Measurements from ENCODE around the gene LRFN2.

Gene LRFN2

GRCh38 chr6:40349123-40349900 lies 237.9 kb downstream of the LRFN2 start:
- DNase-seq (ENCODE audit: low spot score), result no peak

DNA sequence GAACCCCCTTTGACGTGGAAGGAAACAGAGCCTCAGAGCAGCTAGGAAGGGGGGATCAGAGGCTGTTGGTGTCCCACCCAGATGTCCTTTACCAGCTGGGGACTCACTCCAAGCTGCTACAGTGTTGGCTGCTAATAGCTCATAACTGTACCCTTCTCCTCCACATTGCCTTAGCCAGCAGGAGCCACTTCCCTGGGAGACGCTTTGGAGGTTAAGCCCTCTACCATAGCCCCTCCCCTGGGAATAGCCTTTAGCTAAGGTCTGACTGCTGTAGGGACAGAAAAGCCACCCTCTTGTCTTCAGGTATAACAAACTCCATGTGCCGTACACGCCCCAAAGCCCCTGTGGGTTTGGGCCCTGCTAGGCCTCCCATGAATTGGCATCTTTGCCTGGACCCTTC lies 238.6 kb downstream of the LRFN2 start:
- no peak for DNase-seq (ENCODE audit: low spot score)

DNA sequence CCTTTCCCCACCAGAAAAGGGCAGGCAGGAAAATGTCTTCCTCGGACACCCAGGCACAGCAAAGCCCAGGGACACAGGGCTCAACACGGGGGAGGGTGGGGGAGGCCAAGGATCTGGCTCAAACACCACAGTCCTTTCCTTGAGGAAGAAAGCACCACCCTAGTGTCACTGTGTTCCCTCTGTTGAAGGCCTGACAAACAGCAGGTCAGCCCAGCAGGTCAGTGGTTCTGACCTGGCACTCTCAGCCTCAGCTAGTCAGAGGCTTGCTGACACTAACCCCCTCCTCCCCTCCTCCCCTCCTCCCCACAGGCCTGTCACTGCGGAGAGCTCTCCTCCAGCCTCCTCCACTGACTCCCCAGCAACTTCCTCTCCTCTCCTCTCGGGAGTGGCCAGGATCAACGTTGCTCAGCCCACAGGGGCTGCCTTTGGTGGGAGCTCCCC lies 239.6 kb downstream of the LRFN2 start:
- no peak for DNase-seq (ENCODE audit: low spot score)

GRCh38 chr6:40346246-40346645 lies 240.9 kb downstream of the LRFN2 start:
- no peak for DNase-seq (ENCODE audit: low spot score)

DNA sequence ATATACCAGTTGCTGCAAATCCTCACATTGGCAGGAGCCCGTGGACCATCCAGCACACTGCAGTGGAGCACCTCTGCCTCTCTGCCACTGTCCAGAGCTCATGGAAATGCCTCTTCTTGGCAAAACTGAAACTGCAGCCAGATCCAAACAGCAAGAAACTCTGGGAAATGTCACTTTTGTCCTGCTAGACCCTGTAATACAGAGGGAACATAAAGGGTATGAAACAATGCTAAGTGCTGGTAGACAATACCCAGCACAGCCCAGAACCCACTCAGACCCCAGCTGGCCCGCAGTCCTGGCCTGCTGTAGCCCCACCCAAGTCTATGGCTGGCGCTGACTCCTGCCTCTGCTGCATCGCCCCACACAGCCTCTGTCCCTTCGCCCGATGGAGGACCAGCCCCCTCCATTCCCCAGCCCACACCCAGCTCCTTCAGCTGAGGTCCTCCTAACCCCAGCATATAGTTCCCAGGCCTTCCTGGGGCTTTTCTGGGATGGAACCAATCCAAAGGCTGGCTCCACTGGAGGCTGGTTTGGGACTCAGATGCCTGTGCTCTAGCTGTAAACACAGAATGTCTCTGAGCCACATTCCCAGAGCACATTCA lies 242.5 kb downstream of the LRFN2 start:
- no peak for DNase-seq (ENCODE audit: low spot score)

DNA sequence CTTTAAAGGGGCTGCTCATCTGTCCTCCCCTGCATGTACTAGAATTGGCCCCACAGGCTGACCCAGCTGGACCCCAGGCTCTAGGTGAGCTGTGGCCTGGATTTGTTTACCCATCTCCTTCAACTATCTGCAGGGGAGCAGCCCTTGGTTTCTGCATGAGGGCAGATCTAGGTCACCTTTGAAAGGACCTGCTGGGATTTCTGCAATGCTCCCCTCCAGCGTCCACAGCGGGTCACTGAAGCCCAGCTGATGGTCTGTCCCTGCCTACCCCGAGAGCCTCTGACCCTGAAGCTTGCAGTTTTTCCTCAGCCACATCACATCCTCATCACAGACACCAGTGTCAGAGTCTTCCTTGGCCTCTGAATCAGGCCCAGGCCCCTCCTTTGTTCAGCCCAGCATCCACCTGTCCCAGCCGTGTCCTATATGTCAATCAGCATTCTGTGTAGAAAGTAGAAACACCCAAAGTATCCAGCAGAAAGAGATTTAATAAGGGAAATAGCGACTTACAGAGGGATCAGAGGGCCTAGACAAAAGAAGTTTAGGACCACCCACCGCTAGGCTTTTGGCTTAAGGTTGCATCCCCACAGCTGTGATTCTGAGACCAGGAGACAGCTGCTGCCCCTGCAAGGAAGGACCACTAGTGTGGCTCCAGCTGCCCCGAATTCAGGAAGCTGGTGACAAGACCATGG lies 243.1 kb downstream of the LRFN2 start:
- no peak for DNase-seq (ENCODE audit: low spot score)

- DNase-seq (ENCODE audit: low spot score), result no peak
Observed at GRCh38 chr6:40343318-40343876, 243.8 kb downstream of the LRFN2 start.

- DNase-seq (ENCODE audit: low spot score), result no peak
Observed at GRCh38 chr6:40342723-40343122, 244.4 kb downstream of the LRFN2 start.

- no peak for DNase-seq (ENCODE audit: low spot score)
Observed at GRCh38 chr6:40341726-40342125, 245.4 kb downstream of the LRFN2 start.

All from COLO829 (cell line).